ENCODE results near the gene CDT1.
A peak's percentile ranks its signal among the peaks of the same experiment; 100 is the strongest.

CDT1 gene

GRCh38 chr16:88856122-88856827 lies 52.7 kb downstream of the CDT1 start:
- no peak for DNase-seq (ENCODE audit: low read depth in 2 of 2)

- peak; percentile 97 to 99 for DNase-seq (ENCODE audit: low read depth in 2 of 2)
These were observed 53.5 kb downstream of the CDT1 start, which contains the start of the genes GALNS and TRAPPC2L for GRCh38 chr16:88856828-88857727. TSS of gene GALNS (minus strand) at chr16:88856947. CDS start at chr16:88856877, 70 bp downstream. TSS of gene TRAPPC2L (plus strand) at chr16:88857127. CDS start at chr16:88857151, 24 bp downstream.

GRCh38 chr16:88857728-88858339 lies 54.2 kb downstream of the CDT1 start:
- peak; percentile 45 to 70 for DNase-seq (ENCODE audit: low read depth in 2 of 2)

All from stimulated activated CD4-positive, alpha-beta T cell treated with anti-CD3 and anti-CD28 coated beads, Interleukin-12 subunit alpha, Interleukin-12 subunit beta, amount 100 ng/mL, for 24 hours (primary cell).